ENCODE data around the gene NTF4. TPM values are rescaled to one million over a fixed set of nuclear protein-coding genes. Genes with fewer than 3 reads are reported as not detected.

NTF4 gene
- total and polyA plus RNA-seq, 2 of the 8 experiments (the other 6 are each of a cell fraction or from before 2014, with no cell fraction given) = 3.1 to 6.5 TPM

GRCh38 chr19:49097453-49098288 is 33.1 kb upstream of the NTF4 start:
- peak overlapping the region; percentile 21; the same call in 1 of the 2 replicates for H3K27ac ChIP-seq (ENCODE audit: low read depth, low read length)
- POLR2A ChIA-PET (ENCODE audit: partially characterized antibody) = interaction anchor here (0.5 to 10.1 kb wide), 12 partner anchors 9 to 126 kb away, joined by 3 to 67 read pairs (median 5); partner anchors contain the start of genes GYS1, LIN7B, PPFIA3 and RUVBL2
- WGBS, 2 experiments (ENCODE audit: extremely low coverage in 1 of 2, insufficient coverage in 1 of 2, insufficient read length in 1 of 2, insufficient replicate concordance in 2 of 2, low coverage in 1 of 2, low lambda C conversion rate in 2 of 2, missing lambda C conversion rate in 1 of 2) = 79% methylated on average over 8 of the region's 8 CpGs; no CpG with 5 or more reads in 1 of the 2 experiments
- H3K79me1 ChIP-seq (ENCODE audit: low read depth, low read length) = peaks cover 17% of the 10 kb centered on the region
- no peaks in the 10 kb centered on the region for H3K23me2 ChIP-seq (ENCODE audit: low read depth, low read length)
- no peak overlapping the region for H3K4me3 ChIP-seq (ENCODE audit: extremely low read depth in 1 of 4, insufficient read depth in 2 of 4, low read depth in 3 of 4, low read length in 4 of 4)
- H3K9me3 ChIP-seq (ENCODE audit: insufficient read depth in 2 of 2, low read depth in 1 of 2, low read length in 1 of 2) = no peaks in the 10 kb centered on the region
- CTCF ChIA-PET (ENCODE audit: partially characterized antibody) = interaction anchor here (0.7 to 3.8 kb wide), 45 partner anchors 8 to 165 kb away, joined by 3 to 38 read pairs (median 6); partner anchors contain the start of genes GYS1, HRC, KCNA7 and LIN7B
- H3K4me2 ChIP-seq (ENCODE audit: insufficient read depth in 1 of 2, low read depth in 2 of 2, low read length in 2 of 2) = no peak overlapping the region
- no peak overlapping the region for H4K5ac ChIP-seq (ENCODE audit: insufficient read length, low read depth, low read length)
- H2AK5ac ChIP-seq (ENCODE audit: low read depth, low read length) = no peak overlapping the region
- FAIRE-seq (peak; percentile 94), DNase-seq (ENCODE audit: low read depth in 1 of 2, low spot score in 2 of 2) (peak; percentile 66 to 90)
- H2BK5ac ChIP-seq (ENCODE audit: low read depth, low read length) = no peak overlapping the region
- no peak overlapping the region for H3K14ac ChIP-seq (ENCODE audit: insufficient read length)
- no peak overlapping the region for H3K18ac ChIP-seq (ENCODE audit: extremely low read depth, low read length)
- H2BK120ac ChIP-seq (replicated peaks; ENCODE audit: low read depth, low read length) = no peak overlapping the region
- H3K23ac ChIP-seq (ENCODE audit: insufficient read length) = no peak overlapping the region
- no peak overlapping the region for H3K9ac ChIP-seq (replicated peaks in 1 of 4; ENCODE audit: extremely low read depth in 1 of 4, low read depth in 3 of 4, low read length in 3 of 4)
- TF ChIP-seq POLR2A (IDR thresholded peaks at IDR 0.05; ENCODE audit: control extremely low read depth in 1 of 2, low read depth in 2 of 2, low read length in 2 of 2) = peak in 1 of 2 experiments; percentile 54; a peak in 2 of 3 replicates
- TF ChIP-seq POLR2AphosphoS5 (IDR thresholded peaks at IDR 0.05; ENCODE audit: low read depth, low read length) = peak; percentile 46; the same call in 1 of the 2 replicates
- no peak for TF ChIP-seq TEAD4 (IDR thresholded peaks at IDR 0.05; ENCODE audit: low read depth, low read length)
- TF ChIP-seq RAD21 (IDR thresholded peaks at IDR 0.05 in 1 of 2, conservative IDR thresholded peaks at IDR 0.05 in 1 of 2; ENCODE audit: low read depth in 2 of 2, low read length in 2 of 2) = peak; percentile 88 to 95
- no peak for TF ChIP-seq SP2 (IDR thresholded peaks at IDR 0.05; ENCODE audit: low read length)
- TF ChIP-seq CTCF (IDR thresholded peaks at IDR 0.05; ENCODE audit: control extremely low read depth in 1 of 3, insufficient read depth in 1 of 3, low read depth in 1 of 3, low read length in 3 of 3) = peak; percentile 95 to 99 (median 98)
- no peak for TF ChIP-seq SP1 (IDR thresholded peaks at IDR 0.05; ENCODE audit: low read depth, low read length)
- TF ChIP-seq SRF (IDR thresholded peaks at IDR 0.05; ENCODE audit: low read depth, low read length) = no peak
- TF ChIP-seq CBX5 (IDR thresholded peaks at IDR 0.05; ENCODE audit: low read depth, low read length) = no peak
- TF ChIP-seq CREB1 (IDR thresholded peaks at IDR 0.05) = peak; percentile 22; the same call in 1 of the 2 replicates
- peaks cover 32 to 66% (median 56%) of the 10 kb centered on the region in 4 experiments for H3K36me3 ChIP-seq (ENCODE audit: control insufficient read depth in 2 of 4, insufficient read depth in 4 of 4, low read length in 3 of 4)
- no peaks in the 10 kb centered on the region for H3K4me1 ChIP-seq (replicated peaks in 1 of 4; ENCODE audit: control insufficient read depth in 3 of 4, insufficient read depth in 4 of 4, low read length in 3 of 4)
- H3K56ac ChIP-seq (replicated peaks; ENCODE audit: insufficient read length, low read depth, low read length) = no peak overlapping the region
- H4K91ac ChIP-seq (replicated peaks; ENCODE audit: insufficient read length, low read length) = no peak overlapping the region
- H2BK15ac ChIP-seq (ENCODE audit: low read length) = no peak overlapping the region
- H2BK12ac ChIP-seq (ENCODE audit: low read depth, low read length) = no peak overlapping the region
- no peak overlapping the region for H4K8ac ChIP-seq (ENCODE audit: extremely low read depth, insufficient read depth, low read length)
- peaks cover 15 to 27% of the 10 kb centered on the region in 2 experiments for H4K20me1 ChIP-seq (replicated peaks in 1 of 2; ENCODE audit: control insufficient read depth in 1 of 2, insufficient read depth in 2 of 2, low read length in 2 of 2)
- no peak overlapping the region for H3K4ac ChIP-seq (replicated peaks; ENCODE audit: insufficient read length, low read depth, low read length)
- H2AFZ ChIP-seq (ENCODE audit: low read length) = no peak overlapping the region
- no peak overlapping the region for H2BK20ac ChIP-seq (ENCODE audit: low read length)
- no peaks in the 10 kb centered on the region for H3K27me3 ChIP-seq (replicated peaks in 1 of 4; ENCODE audit: control insufficient read depth in 3 of 4, extremely low read depth in 1 of 4, insufficient read depth in 3 of 4, low read length in 3 of 4)
- H3K79me2 ChIP-seq (ENCODE audit: control insufficient read depth in 1 of 2, insufficient read depth in 2 of 2, low read length in 2 of 2) = peaks cover 0 to 40% of the 10 kb centered on the region in 2 experiments; a peak in 2 of 4 replicates

Data from H1 (cell line).